Measurements from ENCODE around the gene PRG2.

PRG2 gene

GRCh38 chr11:57395905-57396623 is 5.6 kb upstream of the PRG2 start:
- DNase-seq, result peak; percentile 85

GRCh38 chr11:57394203-57394965 is 3.9 kb upstream of the PRG2 start:
- DNase-seq, result no peak

GRCh38 chr11:57392763-57393105 is 2.3 kb upstream of the PRG2 start:
- DNase-seq, result no peak

- no peak for DNase-seq
Observed at GRCh38 chr11:57392066-57392762, 1.8 kb upstream of the PRG2 start.

DNA sequence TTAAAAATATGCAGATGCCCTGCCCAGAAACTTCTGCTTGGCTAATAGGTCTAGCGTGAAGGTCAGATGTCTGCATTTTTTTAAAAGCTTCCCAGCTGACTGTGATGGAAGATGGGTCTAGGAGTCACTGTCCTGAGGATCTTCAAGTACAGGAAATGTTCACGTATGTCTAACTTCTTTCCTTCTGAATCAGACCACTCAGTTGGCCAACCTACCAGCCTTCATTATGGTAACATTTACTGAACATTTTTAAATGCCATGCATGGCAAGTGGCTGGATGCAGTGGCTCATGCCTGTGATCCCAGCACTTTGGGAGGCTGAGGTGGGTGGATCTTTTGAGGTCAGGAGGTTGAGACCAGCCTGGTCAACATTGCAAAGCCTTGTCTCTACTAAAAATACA is 1.1 kb upstream of the PRG2 start:
- DNase-seq, result no peak

- no peak for DNase-seq
Observed at GRCh38 chr11:57391111-57391510, 661 bp upstream of the PRG2 start.

- DNase-seq, result peak; percentile 77
Observed at GRCh38 chr11:57387289-57388030, 3.0 kb downstream of the PRG2 start.

DNA sequence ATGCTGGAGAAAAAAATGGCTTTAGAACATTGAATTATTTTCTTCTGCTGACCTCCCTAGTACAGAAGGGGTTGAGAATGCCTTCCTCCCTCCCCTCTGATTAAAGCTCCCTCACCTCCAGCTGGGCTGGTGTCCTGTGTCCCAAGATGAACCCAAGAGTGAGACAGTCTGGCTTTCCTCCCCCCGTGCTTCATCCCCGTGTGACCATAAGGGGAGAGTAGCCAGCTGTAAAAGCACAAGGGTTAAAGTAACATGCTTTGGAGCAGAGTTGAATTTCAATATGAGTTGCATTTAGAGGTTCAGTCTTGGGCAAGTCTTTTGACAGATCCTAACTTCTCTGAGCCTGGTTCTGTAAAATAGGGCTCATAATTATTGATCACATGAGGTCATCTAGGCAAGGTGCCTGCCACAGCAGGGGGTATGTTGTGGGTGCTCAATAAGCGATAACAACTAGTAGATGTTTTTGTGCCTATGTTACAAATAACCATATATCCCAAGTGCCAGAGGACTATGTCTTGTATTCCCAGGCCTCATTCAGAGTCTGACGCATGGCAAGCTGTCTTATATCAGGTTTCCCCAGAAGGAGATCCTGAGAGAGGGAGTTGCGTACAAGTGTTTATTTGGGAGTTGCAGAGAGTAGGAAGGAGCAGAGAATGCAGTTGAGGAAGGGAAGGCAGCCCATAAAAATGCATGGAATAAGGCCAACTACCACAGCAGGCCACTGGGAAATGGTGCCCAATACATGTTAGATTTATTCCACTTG is 4.1 kb downstream of the PRG2 start:
- no peak for DNase-seq

- DNase-seq, result no peak
Observed at GRCh38 chr11:57380975-57381374, 9.5 kb downstream of the PRG2 start, which contains the start of gene PRG3. PRG3 (minus strand) TSS chr11:57381150; CDS start chr11:57380708, 442 bp downstream.

GRCh38 chr11:57379732-57380131 is 10.7 kb downstream of the PRG2 start:
- DNase-seq, result peak; percentile 20

- DNase-seq, result no peak
Observed at GRCh38 chr11:57378186-57378585, 12.3 kb downstream of the PRG2 start.

DNA sequence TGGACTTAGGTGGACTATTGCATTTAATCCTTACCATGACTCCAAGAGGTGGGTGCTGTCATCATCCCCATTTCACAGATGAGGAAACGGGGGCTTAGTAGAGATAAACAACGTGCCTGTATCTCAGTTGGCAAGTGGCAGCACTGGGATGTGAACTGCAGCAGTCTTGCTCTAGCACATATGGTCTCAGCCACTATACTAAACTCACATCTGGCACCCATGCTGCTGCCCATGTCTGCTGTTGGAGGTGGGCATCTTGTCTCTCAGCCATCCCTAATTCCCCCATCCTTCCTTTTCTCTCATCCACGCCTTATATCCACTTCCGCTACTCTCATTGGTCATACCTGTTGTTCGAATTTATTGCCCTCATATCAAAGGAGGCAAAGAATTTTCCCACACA is 13.3 kb downstream of the PRG2 start:
- no peak for DNase-seq

DNA sequence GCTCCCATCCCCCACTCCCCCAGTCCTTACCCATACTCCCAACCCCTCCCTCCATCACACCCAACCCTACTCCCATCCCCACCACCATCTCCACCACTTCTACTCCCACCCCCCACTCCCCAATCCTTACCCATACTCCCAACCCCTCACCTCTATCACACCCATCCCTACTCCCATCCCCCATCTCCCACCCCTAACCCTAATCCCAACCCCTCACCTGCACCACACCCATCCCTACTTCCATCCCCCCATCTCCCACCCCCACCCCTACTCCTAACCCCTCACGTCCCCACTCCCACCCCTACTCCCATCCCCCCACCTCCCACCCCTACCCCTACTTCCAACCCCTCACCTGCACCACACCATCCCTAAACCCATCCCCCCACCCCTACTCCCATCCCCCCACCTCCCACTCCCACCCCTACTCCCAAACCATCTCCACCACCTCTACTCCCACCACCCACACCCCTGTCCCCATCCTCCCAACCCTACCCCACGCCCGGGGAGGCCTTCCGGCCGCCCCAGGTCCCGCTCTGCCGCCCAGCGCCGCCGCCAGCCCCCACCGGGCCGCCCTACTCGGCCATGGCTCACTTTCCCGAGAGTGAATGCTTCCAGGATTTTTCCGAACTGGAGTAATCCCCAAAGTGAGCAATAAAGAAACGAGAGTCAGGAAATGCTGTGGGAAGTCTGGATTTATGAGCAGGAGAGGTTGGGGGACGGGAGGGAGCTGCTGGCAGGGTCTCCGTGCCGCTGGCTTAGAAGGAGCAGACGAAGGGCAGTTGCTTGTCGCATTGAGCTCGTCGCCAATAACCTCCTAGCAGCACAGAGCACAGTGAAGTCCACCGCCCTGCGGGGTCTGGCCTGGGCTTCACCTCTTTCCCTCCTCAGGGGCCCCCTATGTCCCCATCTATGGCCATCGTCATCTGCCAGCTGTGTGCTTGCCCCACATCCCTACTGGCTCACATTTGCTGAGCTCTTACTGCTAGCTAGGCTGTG is 14.1 kb downstream of the PRG2 start:
- no peak for DNase-seq

DNA sequence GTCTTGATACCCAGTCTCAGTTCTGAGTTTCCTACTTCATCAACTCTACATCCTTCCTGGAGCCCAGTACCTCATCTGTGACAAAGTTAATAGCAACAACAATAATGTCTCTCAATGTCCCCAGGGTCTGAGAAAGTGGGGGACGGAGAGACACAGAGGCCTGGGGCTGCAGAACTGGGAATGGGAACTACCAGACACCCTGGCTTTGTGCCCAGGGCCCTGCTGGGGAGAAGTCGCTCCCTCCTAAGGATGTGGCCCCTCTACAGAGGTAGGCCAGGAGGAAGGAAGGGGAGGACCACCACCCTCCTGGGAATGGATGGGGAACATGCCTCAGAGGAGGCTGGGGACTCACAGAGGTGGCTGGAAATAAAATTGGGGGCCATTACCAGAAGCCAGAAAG is 15.0 kb downstream of the PRG2 start:
- DNase-seq, result no peak

DNA sequence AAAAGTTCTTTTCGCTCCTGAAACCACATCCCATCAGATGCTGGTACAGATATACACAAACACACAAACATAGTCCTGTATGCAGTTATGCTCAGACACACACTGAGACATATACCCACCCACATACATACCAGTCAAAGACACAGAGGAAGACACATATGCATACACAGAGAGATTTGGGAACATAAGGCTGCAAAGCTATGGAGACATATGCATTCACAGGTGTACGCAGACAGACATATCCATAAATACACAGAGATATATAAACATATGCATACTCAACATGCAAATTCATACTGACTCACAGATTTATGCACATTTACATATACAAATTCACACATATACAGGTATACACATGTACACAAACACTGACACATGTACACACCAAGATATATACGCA is 15.5 kb downstream of the PRG2 start:
- no peak for DNase-seq

- DNase-seq, result peak; percentile 14
Observed at GRCh38 chr11:57373146-57373545, 17.3 kb downstream of the PRG2 start.

DNA sequence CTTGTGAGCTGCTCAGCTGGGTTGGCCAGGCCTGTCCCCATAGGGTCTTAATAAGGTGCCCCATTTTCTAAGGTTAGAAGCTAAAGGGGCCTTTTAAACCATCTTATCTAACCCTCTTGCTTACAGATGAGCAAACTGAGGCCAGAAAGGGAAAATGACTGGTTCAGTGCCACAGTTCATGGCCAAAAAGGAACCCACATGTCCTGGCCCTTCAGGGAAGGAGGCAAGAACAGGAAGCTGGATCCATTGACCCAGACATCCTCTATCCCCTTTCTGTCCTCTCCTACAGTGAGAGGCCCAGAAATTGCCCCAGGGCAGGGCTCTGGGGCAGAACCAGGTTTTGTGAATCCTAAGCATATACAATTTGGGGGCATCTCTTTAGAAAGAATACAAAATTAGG is 19.5 kb downstream of the PRG2 start:
- DNase-seq, result no peak

DNA sequence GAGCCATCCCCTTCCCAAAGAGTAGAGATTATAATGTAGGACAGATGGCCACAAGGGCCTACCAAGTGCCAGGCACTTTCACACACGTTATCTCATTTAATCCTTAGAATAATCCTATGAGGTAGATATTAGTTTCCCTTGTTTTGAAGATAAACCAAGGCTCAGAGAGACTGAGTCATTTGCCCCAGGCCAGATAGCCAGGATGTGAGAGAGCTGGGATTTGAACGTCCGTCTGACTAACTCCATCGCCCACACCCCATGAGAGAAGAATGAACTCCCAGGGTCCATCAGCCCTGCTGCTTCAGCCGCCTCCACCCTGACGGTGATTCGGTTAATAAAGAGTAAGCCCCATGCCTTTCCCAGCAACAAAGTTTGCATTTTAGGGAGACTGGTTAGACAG is 20.2 kb downstream of the PRG2 start:
- DNase-seq, result no peak

GRCh38 chr11:57368845-57369232 is 21.6 kb downstream of the PRG2 start:
- no peak for DNase-seq

DNA sequence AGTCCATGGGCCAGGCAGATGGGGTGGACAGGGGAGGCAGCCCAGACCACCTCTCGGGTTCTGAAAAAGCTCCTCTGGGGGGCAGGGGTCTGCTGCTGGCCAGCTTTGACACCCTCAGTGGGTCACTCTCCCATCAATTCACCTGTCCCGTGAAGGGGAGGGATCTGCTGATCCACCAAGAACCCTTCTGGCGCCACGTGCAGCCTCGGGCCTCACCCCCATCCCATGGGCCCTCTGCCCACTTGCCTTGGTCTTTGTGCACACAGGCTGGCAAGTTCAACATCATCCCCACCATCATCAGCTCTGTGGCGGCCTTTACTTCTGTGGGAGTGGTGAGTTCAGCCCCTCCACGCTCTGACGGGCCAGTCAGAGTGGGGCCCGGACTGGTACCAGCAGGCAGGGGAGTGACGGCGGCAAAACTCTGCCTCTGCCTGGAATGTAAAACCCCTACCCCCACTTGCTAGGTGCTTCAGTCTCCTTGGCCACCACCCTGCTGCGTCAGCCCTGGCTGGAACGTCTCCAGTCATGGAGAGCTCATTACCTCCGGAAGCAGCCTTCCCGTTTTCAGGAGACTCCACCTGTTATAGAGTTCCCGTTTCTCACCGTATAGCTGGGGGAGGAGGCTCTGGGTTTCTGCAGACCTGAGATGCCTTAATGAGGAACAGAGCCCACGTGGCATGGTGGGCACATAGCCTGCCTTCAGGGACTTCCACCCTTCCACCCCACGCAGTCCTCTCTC is 22.2 kb downstream of the PRG2 start:
- no peak for DNase-seq
